Trophoblast cell (in vitro differentiated cells and primary cell): ENCODE results near the gene TAGLN. TPM values are rescaled to one million over a fixed set of nuclear protein-coding genes. Genes with fewer than 3 reads are reported as not detected.

Experiments used
- DNase-seq, 2 donors: peaks; one replicate each; pipeline ENCODE4 v3.0.0-alpha.2; 2016
- H2AFZ ChIP-seq: 2 replicates; pipeline ENCODE4 v1.6.1; 2013; ENCODE audit warnings: low read length, moderate library complexity, mild to moderate bottlenecking; ENCODE audit not compliant: insufficient read depth, poor library complexity
- H2AK5ac ChIP-seq: 2 replicates; pipeline ENCODE4 v1.6.1; 2013; ENCODE audit warnings: mild to moderate bottlenecking, low read length
- H2BK120ac ChIP-seq: 2 replicates; pipeline ENCODE4 v1.6.1; 2013; ENCODE audit warnings: low read length, mild to moderate bottlenecking, moderate library complexity; ENCODE audit not compliant: insufficient read depth, poor library complexity
- H2BK12ac ChIP-seq: 2 replicates; pipeline ENCODE4 v1.6.1; 2013; ENCODE audit warnings: mild to moderate bottlenecking, low read length, moderate library complexity
- H2BK5ac ChIP-seq: 2 replicates; pipeline ENCODE4 v1.6.1; 2013; ENCODE audit warnings: low read length, low read depth, moderate library complexity, mild to moderate bottlenecking; ENCODE audit not compliant: poor library complexity
- H3K14ac ChIP-seq: 2 replicates; pipeline ENCODE4 v1.6.1; 2013; ENCODE audit warnings: mild to moderate bottlenecking, low read length
- H3K18ac ChIP-seq: 2 replicates; pipeline ENCODE4 v1.6.1; 2013; ENCODE audit warnings: mild to moderate bottlenecking, low read length
- H3K23ac ChIP-seq: 2 replicates; pipeline ENCODE4 v1.6.1; 2013; ENCODE audit warnings: low read length
- H3K27ac ChIP-seq: 2 replicates; pipeline ENCODE4 v1.5.1; 2013; ENCODE audit warnings: low read depth, mild to moderate bottlenecking, inconsistent platforms, low read length, moderate library complexity
- H3K27me3 ChIP-seq: 2 replicates; pipeline ENCODE4 v1.6.1; 2013; ENCODE audit warnings: inconsistent platforms, mild to moderate bottlenecking, low read length, moderate library complexity; ENCODE audit not compliant: insufficient read depth
- H3K36me3 ChIP-seq, 2 experiments: 1 replicate in 1 of 2; 2 replicates in 1 of 2; pipeline ENCODE4 v1.6.1; 2013; ENCODE audit warnings: low read length in 2 of 2, mild to moderate bottlenecking in 2 of 2, moderate library complexity in 1 of 2; ENCODE audit not compliant: insufficient read depth in 2 of 2, control insufficient read depth in 1 of 2
- H3K4ac ChIP-seq: 2 replicates; pipeline ENCODE4 v1.6.1; 2013; ENCODE audit warnings: low read depth, mild to moderate bottlenecking, low read length, moderate library complexity
- H3K4me1 ChIP-seq, 2 experiments: 1 replicate in 1 of 2; 2 replicates in 1 of 2; pipeline ENCODE4 v1.6.1; 2013; ENCODE audit warnings: low read length in 2 of 2, mild to moderate bottlenecking in 2 of 2, moderate library complexity in 1 of 2; ENCODE audit not compliant: insufficient read depth in 2 of 2, control insufficient read depth in 1 of 2
- H3K4me2 ChIP-seq: 2 replicates; pipeline ENCODE4 v1.6.1; 2013; ENCODE audit warnings: inconsistent platforms, mild to moderate bottlenecking, low read length, moderate library complexity
- H3K4me3 ChIP-seq: 2 replicates; pipeline ENCODE4 v1.5.1; 2013; ENCODE audit warnings: mild to moderate bottlenecking, low read depth, low read length, inconsistent platforms
- H3K79me1 ChIP-seq: one replicate; pipeline ENCODE4 v1.6.1; 2013; ENCODE audit warnings: low read length
- H3K79me2 ChIP-seq: 2 replicates; pipeline ENCODE4 v1.6.1; 2013; ENCODE audit warnings: low read length, mild to moderate bottlenecking; ENCODE audit not compliant: control insufficient read depth, insufficient read depth, poor library complexity
- H3K9ac ChIP-seq: 2 replicates; pipeline ENCODE4 v1.6.1; 2013; ENCODE audit warnings: mild to moderate bottlenecking, low read length
- H3K9me3 ChIP-seq: 2 replicates; pipeline ENCODE4 v1.6.1; 2013; ENCODE audit warnings: low read depth, mild to moderate bottlenecking, control low read depth, inconsistent platforms, low read length; ENCODE audit not compliant: insufficient read depth
- H4K12ac ChIP-seq: 2 replicates; pipeline ENCODE4 v1.6.1; 2013; ENCODE audit warnings: low read depth, mild to moderate bottlenecking, low read length, moderate library complexity
- H4K8ac ChIP-seq: 2 replicates; pipeline ENCODE4 v1.6.1; 2013; ENCODE audit warnings: low read depth, mild to moderate bottlenecking, low read length, moderate library complexity
- H4K91ac ChIP-seq: one replicate; pipeline ENCODE4 v1.6.1; 2013; ENCODE audit warnings: low read depth, mild to moderate bottlenecking, low read length, moderate library complexity
- WGBS: extraction: QIAGEN DNeasy Blood & Tissue Kit; methylation state at CpG from one replicate; pipeline ENCODE4 v1.1.7; 2013; ENCODE audit warnings: missing lambda C conversion rate; ENCODE audit not compliant: insufficient read length, insufficient coverage; ENCODE audit errors: extremely low coverage; 5-methylcytosine and 5-hydroxymethylcytosine counted together
- polyA plus RNA-seq: library from polyadenylated mRNA; stranded (reverse); fragments of 200-250 nt; gene quantifications from 2 replicates; pipeline ENCODE4 v1.2.3, GENCODE V29; 2013

The TAGLN gene
- polyA plus RNA-seq: 876 and 888 TPM in 2 replicates

DNA sequence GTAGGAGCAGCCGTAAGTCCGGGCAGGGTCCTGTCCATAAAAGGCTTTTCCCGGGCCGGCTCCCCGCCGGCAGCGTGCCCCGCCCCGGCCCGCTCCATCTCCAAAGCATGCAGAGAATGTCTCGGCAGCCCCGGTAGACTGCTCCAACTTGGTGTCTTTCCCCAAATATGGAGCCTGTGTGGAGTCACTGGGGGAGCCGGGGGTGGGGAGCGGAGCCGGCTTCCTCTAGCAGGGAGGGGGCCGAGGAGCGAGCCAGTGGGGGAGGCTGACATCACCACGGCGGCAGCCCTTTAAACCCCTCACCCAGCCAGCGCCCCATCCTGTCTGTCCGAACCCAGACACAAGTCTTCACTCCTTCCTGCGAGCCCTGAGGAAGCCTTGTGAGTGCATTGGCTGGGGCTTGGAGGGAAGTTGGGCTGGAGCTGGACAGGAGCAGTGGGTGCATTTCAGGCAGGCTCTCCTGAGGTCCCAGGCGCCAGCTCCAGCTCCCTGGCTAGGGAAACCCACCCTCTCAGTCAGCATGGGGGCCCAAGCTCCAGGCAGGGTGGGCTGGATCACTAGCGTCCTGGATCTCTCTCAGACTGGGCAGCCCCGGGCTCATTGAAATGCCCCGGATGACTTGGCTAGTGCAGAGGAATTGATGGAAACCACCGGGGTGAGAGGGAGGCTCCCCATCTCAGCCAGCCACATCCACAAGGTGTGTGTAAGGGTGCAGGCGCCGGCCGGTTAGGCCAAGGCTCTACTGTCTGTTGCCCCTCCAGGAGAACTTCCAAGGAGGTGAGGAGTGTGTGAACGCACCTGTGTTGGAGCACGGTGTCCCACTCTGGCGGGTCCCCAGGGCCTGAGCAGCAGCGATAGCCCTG is at the start of gene TAGLN:
TSS of gene TAGLN (plus strand) at position 318 of the 863 bp plus-strand sequence. CDS start 3,644 bp downstream, outside the sequence.
- Histone ChIP-seq H3K4ac (peak within 1 kb of the TSS; percentile 97), H2BK5ac (peak within 1 kb of the TSS; percentile 96), H3K27me3 (no peaks in the 10 kb centered on the region), H3K23ac (no peak within 1 kb of the TSS), H3K79me2 (peaks cover 40% of the 10 kb centered on the region), H3K9ac (peak within 1 kb of the TSS; percentile 99), H2AK5ac (peak within 1 kb of the TSS; percentile 78), H2BK12ac (peak within 1 kb of the TSS; percentile 54), H3K4me2 (peak within 1 kb of the TSS; percentile 82), H4K12ac (peak within 1 kb of the TSS; percentile 68), H3K27ac (peak within 1 kb of the TSS; percentile 96), H3K36me3 (peaks cover 42 to 43% of the 10 kb centered on the region in 2 experiments), H3K9me3 (no peaks in the 10 kb centered on the region), H4K8ac (peak within 1 kb of the TSS; percentile 85), H3K4me1 (peaks cover 50 to 51% of the 10 kb centered on the region in 2 experiments), H2AFZ (peak within 1 kb of the TSS; percentile 24), H3K18ac (peak within 1 kb of the TSS; percentile 89), H3K79me1 (peaks cover 26% of the 10 kb centered on the region), H4K91ac (peak within 1 kb of the TSS; percentile 89), H2BK120ac (peak within 1 kb of the TSS; percentile 88), H3K4me3 (peak within 1 kb of the TSS; percentile 85), H3K14ac (peak within 1 kb of the TSS; percentile 96)
- WGBS: no CpG with 5 or more reads among the region's 34 CpGs
- DNase-seq: peak in 1 of 2 donors; percentile 54

DNA sequence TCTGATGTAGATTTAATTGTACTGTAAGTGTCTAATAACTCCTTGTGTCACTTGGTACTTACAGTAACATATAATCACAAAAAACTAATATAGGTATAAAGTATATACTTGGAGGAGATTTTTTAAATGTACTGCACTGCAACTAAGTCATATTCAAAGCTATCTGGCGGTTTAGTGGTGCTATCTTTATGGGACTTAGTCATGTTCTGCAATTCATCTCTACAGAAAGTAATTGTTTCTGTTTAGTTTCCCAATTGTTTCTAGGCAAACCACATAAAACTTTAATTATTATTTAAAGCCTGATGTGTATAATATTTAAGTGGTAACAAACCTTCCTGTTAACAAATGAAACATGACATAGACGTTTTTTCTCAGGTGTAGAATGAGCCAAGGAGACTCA is 47.1 kb upstream of the TAGLN start:
- Histone ChIP-seq H3K4me1 (no peaks in the 10 kb centered on the region), H2BK120ac (no peak overlapping the region), H3K4ac (no peak overlapping the region), H3K27ac (no peak overlapping the region), H3K18ac (no peak overlapping the region), H3K9me3 (no peaks in the 10 kb centered on the region), H3K27me3 (no peaks in the 10 kb centered on the region), H4K91ac (no peak overlapping the region), H3K79me1 (no peaks in the 10 kb centered on the region), H3K23ac (no peak overlapping the region), H3K14ac (no peak overlapping the region), H4K8ac (no peak overlapping the region), H3K9ac (no peak overlapping the region), H2BK5ac (no peak overlapping the region), H2BK12ac (no peak overlapping the region), H2AK5ac (no peak overlapping the region), H3K4me2 (no peak overlapping the region), H3K4me3 (no peak overlapping the region), H3K36me3 (peaks cover 20 to 28% of the 10 kb centered on the region in 2 experiments), H4K12ac (no peak overlapping the region), H2AFZ (no peak overlapping the region), H3K79me2 (peaks cover 11% of the 10 kb centered on the region)
- no peak for DNase-seq
- WGBS: no CpG with 5 or more reads among the region's 2 CpGs

DNA sequence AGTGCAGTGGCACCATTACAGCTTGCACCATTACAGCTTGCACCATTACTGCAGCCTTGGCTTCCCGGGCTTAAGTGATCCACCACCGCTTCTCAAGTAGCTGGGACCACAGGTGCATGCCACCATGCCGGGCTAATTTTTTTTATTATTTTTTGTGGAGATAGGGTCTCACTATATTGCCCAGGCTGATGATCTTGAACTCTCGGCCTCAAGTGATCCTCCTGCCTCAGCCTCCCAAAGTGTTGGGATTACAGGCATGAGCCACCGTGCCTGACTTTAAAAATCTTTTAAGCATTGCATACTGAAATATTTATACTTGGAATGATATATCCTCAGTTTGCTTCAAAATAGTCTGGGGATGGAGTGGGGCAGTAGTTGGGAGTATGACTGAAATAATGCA is 44.7 kb upstream of the TAGLN start:
- Histone ChIP-seq H3K23ac (no peak overlapping the region), H3K9me3 (no peaks in the 10 kb centered on the region), H3K4me2 (no peak overlapping the region), H2BK12ac (no peak overlapping the region), H2AK5ac (no peak overlapping the region), H4K12ac (no peak overlapping the region), H3K4ac (peak overlapping the region; percentile 47), H3K14ac (no peak overlapping the region), H2BK5ac (no peak overlapping the region), H3K79me1 (no peaks in the 10 kb centered on the region), H4K91ac (no peak overlapping the region), H3K27ac (no peak overlapping the region), H4K8ac (no peak overlapping the region), H3K4me1 (no peaks in the 10 kb centered on the region), H3K18ac (no peak overlapping the region), H3K36me3 (peaks cover 19 to 27% of the 10 kb centered on the region in 2 experiments), H2AFZ (no peak overlapping the region), H3K79me2 (peaks cover 2% of the 10 kb centered on the region), H3K4me3 (no peak overlapping the region), H3K27me3 (no peaks in the 10 kb centered on the region), H2BK120ac (no peak overlapping the region), H3K9ac (no peak overlapping the region)
- WGBS: no CpG with 5 or more reads among the region's 5 CpGs
- DNase-seq: no peak

DNA sequence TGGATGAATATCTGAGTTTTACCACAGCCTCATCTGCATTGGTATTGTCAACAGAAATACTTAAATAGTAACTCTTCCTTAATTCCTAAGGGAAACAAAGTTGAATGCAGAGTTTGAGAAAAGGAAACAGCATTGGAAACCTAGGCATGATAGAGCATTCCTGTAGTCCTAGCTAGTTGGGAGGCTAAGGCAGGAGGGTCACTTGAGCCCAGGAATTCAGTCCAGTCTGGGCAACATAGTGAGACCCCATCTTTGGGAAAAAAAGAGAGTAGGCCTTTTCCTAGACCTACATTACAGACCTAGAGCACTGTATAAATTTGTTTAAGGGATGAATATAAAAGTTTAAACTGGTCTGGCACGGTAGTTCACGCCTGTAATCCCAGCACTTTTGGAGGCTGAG is 41.7 kb upstream of the TAGLN start:
- no peak overlapping the region for H4K91ac ChIP-seq
- H3K4me2 ChIP-seq: no peak overlapping the region
- no peak overlapping the region for H3K14ac ChIP-seq
- no peak overlapping the region for H2BK5ac ChIP-seq
- no peak overlapping the region for H4K8ac ChIP-seq
- H3K27ac ChIP-seq: no peak overlapping the region
- no peak overlapping the region for H3K18ac ChIP-seq
- DNase-seq: no peak
- no peaks in the 10 kb centered on the region for H3K4me1 ChIP-seq
- peaks cover 33 to 34% of the 10 kb centered on the region in 2 experiments for H3K36me3 ChIP-seq
- H3K79me2 ChIP-seq: no peaks in the 10 kb centered on the region
- H3K79me1 ChIP-seq: no peaks in the 10 kb centered on the region
- H3K27me3 ChIP-seq: no peaks in the 10 kb centered on the region
- H3K9me3 ChIP-seq: no peaks in the 10 kb centered on the region
- H3K23ac ChIP-seq: no peak overlapping the region
- no peak overlapping the region for H2BK12ac ChIP-seq
- no peak overlapping the region for H3K4ac ChIP-seq
- no peak overlapping the region for H3K4me3 ChIP-seq
- H4K12ac ChIP-seq: no peak overlapping the region
- no peak overlapping the region for H2BK120ac ChIP-seq
- H2AK5ac ChIP-seq: no peak overlapping the region
- no peak overlapping the region for H3K9ac ChIP-seq
- no peak overlapping the region for H2AFZ ChIP-seq
- no CpG with 5 or more reads among the region's 2 CpGs for WGBS
